GM18505 (cell line): ENCODE data around the gene CCNI2.

ENCODE experiments used
- ATAC-seq: cut with Tn5 transposase; IDR thresholded peaks from one replicate; pipeline ENCODE4 v1.9.1; 2021; ENCODE audit not compliant: unreplicated experiment
- POLR2A ChIP-seq: IDR thresholded peaks from 4 replicates; pipeline ENCODE4 v1.6.1; 2011; ENCODE audit warnings: borderline replicate concordance; ENCODE audit not compliant: insufficient read depth, insufficient read length; ENCODE audit errors: extremely low read depth

CCNI2 gene, protein sequence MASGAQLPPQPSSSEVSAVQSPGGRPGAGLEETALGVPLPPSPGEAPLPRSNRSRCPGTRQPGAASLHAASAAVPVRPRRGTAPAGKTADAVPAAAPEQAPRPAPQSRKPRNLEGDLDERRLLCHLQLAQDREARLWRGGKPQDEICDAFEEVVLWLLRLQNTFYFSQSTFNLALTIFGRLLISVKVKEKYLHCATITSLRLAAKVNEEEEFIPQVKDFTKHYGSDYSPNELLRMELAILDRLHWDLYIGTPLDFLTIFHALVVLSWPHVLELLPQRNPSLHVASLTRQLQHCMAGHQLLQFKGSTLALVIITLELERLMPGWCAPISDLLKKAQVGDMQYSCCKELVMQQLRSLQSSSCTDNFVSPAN

DNA sequence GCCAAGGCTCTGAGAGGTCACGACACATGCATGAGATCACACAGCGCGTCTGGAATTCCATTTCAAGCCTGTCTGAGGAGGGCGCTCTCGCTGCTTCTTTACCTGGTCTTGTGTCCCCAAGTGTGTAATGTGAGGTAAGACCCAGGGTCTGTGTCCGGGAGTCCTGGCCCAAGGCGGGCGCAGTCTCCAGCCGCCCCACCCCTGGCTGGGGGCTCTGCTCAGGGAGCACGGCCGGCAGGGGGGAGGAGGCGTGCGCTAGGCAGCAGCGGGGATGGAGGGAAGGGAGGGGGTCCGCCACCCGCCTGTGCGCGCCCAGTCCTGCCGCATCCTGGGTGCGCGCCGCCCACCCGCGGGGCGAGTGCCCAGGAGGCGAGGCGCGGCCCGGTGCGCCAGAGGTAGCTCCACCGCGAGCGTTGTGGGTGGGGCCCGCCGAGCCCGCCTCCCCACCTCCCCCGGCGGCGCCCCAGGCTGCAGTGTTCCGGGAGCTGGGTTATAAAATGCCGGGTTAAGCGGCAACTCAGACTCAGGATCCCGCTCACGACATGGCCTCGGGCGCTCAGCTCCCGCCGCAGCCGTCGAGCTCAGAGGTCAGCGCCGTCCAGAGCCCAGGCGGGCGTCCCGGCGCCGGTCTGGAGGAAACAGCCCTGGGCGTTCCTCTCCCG is at the start of gene CCNI2:
TSS of gene CCNI2 (plus strand) at position 473 of the 662 bp plus-strand sequence. CDS start at position 543, 70 bp downstream.
- TF ChIP-seq POLR2A: peak; percentile 62
- no peak for ATAC-seq

DNA sequence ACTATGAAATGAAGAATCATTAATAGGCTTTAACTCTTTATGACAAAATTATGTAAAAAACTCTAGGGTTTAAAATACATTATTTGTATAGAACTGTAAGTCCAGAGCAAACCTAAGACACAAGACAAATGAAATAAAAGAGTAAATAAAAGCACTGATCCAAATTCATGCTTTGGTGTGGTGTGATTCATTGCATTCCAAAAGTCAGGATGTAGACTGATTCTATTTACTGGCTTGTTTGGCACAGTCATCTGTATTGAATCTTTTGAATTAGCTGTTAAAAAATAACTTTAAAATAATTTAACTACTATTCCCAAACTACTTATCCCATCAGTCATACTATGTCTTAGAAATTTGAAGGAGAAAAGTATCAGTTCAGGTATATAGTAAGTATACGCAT is 42.4 kb upstream of the CCNI2 start:
- no peak for ATAC-seq
- no peak for TF ChIP-seq POLR2A

DNA sequence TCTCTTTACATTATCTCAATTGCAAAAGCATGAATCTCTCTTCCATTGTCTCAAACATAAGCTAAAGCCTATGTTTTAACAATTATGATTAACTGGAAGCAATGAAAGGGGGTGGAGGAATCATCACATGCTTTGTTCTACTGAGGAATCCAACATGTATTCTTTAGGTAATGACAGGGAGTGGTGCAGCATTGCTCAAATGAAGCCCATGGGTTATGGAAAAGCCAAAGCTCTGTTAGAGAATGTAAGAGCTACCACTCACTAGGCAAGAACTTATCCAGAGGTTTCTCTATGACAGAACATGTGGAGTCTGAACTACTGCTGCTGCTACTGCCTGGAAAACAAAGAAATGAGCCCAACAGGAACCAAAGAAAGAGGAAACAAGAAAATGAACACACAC is 38.6 kb upstream of the CCNI2 start:
- TF ChIP-seq POLR2A: no peak
- ATAC-seq: no peak

DNA sequence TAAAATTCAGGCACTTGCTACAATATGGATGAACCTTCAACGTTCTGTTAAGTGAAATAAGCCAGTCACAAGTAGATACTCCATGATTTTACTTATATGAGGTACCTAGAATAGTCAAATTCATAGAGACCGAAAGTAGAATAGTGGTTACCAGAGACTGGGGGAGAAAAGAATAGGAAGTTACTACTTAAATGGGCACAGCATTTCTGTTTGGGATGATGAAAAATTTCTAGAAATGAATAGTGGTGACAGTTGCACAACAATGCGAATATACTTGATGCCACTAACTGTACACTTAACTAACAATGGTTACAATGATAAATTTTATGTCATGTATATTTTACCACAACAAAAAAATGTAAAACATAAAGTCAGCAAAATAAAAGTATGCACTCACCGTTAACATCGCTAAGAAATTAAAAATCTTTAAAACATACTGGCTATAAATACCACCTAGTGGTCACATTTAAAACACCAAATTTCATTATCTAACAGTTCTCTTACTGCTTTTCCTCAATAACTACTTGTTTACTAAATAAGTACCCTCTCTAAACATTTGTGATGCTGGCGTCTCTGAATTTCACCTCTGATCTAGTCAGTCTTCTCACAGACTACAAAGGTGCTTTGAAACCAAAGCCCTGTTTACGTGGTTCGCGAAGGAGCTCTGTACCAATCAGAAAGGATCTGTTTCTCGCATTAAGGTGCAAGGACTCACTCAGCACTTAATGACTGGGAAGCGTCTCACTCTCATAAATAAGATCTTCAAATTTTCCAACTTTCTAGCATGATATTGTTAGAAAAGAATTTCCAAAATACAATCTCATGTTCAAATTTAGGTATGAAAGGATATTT is 32.5 kb upstream of the CCNI2 start:
- no peak for TF ChIP-seq POLR2A
- no peak for ATAC-seq

DNA sequence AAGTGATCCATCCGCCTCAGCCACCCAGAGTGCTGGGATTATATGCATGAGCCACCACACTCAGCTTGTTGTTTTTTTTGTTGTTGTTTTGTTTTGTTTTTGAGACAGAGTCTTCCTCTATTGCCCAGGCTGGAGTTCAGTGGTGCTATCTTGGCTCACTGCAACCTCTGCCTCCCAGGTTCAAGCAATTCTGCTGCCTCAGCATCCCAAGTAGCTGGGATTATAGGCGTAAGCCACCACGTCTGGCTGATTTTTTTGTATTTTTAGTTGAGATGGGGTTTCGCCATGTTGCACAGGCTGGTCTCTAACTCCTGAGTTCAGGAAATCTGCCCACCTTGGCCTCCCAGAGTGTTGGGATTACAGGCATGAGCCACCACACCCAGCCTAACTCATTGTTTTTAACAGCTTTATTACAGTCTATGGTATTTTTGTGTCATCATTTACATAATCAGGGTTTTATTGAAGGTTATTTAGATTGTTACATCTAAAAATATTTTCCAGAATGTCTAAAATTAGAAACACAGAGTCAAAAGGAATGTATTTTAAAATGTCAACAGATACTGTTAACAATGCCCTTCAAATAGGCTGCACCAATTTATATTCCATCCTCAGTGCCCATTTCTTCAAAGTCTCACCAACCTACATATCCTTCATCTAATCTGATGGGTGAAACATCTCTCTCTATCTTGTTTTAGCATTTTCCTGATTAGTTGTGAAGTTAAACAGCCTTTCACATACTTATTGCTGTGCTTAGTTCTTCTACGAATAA is 28.5 kb upstream of the CCNI2 start:
- TF ChIP-seq POLR2A: no peak
- no peak for ATAC-seq

DNA sequence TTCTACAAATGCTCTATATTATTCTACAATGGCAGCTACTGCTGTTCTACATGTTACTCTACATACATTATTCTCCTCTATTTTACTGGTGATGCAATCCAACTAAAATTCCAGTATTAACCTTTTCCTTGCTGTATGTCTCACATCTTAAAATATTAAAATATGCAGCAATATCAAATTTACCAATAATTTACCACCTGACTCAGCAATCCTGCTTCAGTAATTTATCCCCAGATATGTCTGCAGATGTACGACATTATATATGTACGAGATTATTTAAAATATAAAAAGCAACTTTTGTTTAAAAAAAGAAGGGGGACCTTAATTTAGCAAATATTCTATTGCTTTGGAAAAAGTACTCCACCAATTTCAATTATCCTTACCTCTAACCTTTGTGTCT is 21.5 kb upstream of the CCNI2 start:
- ATAC-seq: no peak
- no peak for TF ChIP-seq POLR2A

DNA sequence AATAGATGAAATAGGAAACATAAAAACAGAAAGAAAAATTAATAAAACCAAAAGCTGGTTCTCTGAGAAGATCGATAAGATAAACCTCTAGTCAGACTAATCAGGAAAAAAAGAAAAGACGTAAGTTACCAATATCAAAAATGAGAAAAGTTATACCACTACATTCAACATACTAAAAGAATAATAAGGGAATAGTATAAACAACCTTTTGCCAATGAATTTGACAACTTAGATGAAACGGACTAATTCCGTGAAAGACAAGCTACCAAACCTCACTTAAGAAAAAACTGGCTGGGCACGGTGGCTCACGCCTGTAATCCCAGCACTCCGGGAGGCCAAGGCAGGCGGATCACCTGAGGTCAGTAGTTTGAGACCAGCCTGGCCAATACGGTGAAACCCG is 17.3 kb upstream of the CCNI2 start:
- no peak for ATAC-seq
- no peak for TF ChIP-seq POLR2A

DNA sequence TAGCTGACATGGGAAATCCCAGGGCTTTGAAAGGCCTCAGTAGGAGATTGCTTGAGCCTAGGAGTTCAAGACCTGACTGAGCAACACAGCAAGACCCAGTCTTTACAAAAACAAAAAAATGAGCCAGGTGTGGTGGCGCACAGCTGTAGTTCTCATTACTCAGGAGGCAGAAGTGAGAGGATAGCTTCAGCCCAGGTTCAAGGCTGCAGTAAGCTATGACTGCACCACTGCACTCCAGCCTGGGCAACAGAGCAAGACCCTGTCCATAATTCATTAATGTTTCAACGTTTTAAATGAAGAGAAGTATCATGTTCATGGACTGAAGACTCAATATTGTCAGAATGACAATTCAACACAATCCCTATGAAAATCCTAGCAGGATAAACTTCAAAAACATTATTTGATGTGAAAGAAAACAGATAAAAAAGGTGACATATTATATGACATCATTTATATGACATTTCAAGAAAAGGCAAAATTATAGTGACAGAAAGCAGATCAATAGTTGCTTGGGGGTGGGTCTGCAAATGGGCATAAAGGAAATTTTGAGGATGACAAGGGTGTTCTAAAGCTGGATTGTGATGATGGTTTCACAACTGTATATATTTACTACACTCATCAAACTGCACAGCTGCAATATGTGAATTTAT is 13.6 kb upstream of the CCNI2 start:
- no peak for TF ChIP-seq POLR2A
- ATAC-seq: no peak

DNA sequence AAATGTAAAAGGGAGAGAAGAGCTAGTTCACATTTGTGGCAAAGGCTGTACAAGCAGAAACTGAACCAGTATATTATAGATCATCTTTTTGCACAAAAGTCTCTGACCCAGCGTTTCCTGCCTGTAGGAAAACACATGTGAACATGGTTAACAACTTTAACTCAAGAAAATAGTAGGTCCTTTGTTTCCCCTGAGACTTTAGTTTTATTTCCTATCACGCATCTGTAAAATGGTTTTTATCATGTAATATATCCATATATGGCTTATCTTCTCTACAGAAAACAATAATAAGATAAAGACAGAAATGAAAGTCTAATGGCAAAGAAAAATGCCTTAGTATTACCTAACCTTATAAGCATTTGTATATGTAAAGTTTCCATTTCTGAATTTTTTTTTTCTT is 12.5 kb upstream of the CCNI2 start:
- ATAC-seq: no peak
- no peak for TF ChIP-seq POLR2A

DNA sequence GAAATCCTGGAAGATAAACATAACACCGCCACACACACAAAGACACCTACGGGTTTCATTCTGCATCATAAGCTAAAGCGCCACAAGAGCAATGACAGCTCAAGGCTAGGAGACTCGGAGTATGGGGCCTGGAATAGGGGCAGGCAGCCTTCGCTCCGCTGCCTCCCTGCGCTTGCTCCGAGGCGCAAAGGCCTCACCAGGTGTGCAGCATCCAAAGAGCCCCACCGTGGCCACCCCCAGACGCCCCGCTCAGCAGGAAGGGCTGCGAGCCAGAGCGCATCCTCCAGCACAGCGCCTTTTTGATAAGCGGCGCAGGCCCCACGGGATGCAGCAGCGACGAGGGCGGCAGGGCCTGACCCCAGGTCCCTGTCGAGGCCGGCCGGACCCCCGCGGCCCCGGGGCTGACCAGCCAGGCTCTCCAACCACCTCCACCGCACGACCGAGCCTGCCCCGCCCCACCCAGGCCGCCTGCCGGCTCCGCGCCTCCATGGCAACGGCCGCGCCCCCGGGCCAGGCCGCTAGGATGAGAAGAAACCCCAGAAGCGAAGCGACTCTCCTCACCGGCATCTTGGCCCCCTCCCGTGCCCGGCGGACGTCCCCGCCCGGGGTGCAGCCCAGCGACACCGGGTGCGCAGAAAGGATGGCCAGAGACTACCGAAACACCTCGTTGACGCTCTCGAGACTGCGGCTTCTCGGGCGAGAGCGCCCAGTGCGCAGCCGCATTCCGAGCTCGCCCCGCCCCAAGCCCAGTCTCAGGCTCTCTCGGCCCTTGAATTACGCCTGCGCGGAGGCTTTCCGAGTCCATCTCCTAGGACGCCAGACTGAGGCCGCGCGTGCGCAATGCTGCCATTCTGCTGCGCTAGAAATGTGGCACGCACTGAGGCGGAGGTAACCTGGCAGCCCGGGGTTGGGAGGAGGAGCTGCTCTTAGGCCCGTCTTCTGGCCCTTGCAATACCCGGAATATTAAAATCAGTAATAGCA is 10.1 kb upstream of the CCNI2 start, which contains the start of gene KIF3A:
TSS of gene KIF3A (minus strand) at position 694 of the 981 bp plus-strand sequence. CDS start at position 567, 127 bp downstream.
- peak; percentile 81 for ATAC-seq

DNA sequence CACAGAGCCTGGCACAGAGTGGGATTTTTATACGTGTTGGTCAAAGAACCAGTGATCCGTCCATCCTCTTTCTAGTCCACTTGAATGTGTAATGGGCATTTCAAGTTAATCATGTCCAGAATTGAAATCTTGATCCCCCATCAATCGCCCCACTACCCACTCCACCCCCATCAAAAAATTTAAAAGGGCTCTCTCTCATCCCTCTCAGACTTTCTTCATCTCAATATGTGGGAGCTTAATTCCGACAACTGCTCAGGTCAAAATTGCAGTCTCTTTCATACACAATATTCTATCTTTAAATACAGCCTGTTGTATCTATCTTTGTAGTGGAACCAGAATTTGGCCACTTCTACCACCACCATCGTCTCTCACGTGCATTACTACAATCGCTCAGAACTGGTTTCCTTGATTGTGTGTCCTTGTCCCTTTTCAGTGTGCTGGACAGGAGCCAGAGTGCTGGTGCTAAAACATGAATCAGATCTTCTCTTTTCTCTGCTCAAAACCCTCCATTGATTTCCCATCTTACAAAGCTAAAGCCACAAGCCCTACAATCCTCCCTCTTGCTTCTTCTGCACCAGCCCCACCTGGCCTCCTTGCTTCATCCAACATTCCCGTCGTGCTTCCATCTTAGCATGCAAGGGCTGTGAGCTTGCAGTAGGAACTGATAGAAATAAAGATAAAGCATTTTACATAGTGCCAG is 9.1 kb upstream of the CCNI2 start:
- TF ChIP-seq POLR2A: no peak
- no peak for ATAC-seq

More for the DNA sequence above, 10.1 kb upstream of the CCNI2 start, which contains the start of gene KIF3A:
- TF ChIP-seq POLR2A: peak; percentile 79

DNA sequence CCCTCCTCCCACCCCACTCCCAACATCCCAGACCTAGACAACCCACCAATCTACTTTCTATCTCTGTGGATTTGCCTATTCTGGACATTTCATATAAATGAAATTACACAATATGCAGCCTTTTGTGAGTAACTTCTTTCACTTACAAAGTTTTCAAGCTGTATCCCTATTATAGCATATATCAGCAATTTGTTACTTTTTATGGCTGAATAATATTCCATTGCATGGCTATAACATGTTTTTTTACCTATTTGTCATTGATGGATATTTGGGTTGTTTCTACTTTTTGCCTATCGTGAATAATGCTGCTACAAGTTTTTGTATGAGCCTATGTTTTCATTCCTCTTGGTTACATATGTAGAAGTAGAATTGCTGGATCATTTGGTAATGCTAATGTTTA is 8.0 kb upstream of the CCNI2 start:
- no peak for ATAC-seq
- TF ChIP-seq POLR2A: no peak
